ENCODE results near the gene HTT-AS. TPM values are rescaled to one million over a fixed set of nuclear protein-coding genes. Genes with fewer than 3 reads are reported as not detected.

HTT-AS gene
- total and polyA plus RNA-seq, 2 of the 13 experiments (the other 11 are each of a cell fraction or from before 2014, with no cell fraction given) = not detected

- TF ChIP-seq ZC3H13 (CRISPR knock-in tag; IDR thresholded peaks at IDR 0.05) (no peak), AHDC1 (CRISPR knock-in tag; IDR thresholded peaks at IDR 0.05; ENCODE audit: borderline replicate concordance) (no peak), ZNF34 (CRISPR knock-in tag; IDR thresholded peaks at IDR 0.05; ENCODE audit: borderline replicate concordance) (no peak), CAMTA2 (CRISPR knock-in tag; IDR thresholded peaks at IDR 0.05; ENCODE audit: borderline replicate concordance) (no peak), ZBTB34 (CRISPR knock-in tag; IDR thresholded peaks at IDR 0.05) (no peak), ZNF577 (CRISPR knock-in tag; IDR thresholded peaks at IDR 0.05; ENCODE audit: borderline replicate concordance, low read depth) (no peak), JDP2 (CRISPR knock-in tag; IDR thresholded peaks at IDR 0.05; ENCODE audit: borderline replicate concordance) (no peak), ATRX (CRISPR knock-in tag; IDR thresholded peaks at IDR 0.05; ENCODE audit: borderline replicate concordance) (no peak), FOXO4 (CRISPR knock-in tag; conservative IDR thresholded peaks at IDR 0.05) (no peak), ETV6 (CRISPR knock-in tag; conservative IDR thresholded peaks at IDR 0.05) (no peak), ZNF704 (CRISPR knock-in tag; IDR thresholded peaks at IDR 0.05; ENCODE audit: borderline replicate concordance) (no peak)
- peaks cover 8% of the 10 kb centered on the region for H3K79me2 ChIP-seq (ENCODE audit: insufficient read depth, low read length)
- no TSS peak for BruUV-seq (replicated peaks)
- intact Hi-C loops (cut with micrococcal nuclease; ENCODE audit: unreplicated experiment) (no loop called here), in situ Hi-C loops (cut with HindIII; ENCODE audit: extremely low pct_ligation_motif_present, low pct_unique_long_range_greater_than_20kb) (no loop called here)
- H3K4me3 ChIP-seq (replicated peaks in 1 of 3; ENCODE audit: insufficient read depth in 1 of 3, low read depth in 2 of 3, low read length in 3 of 3) = no peak overlapping the region
- H3K27ac ChIP-seq (ENCODE audit: extremely low read length, insufficient read depth, low read length) = no peak overlapping the region
- H3K9me3 ChIP-seq (ENCODE audit: low read length) = no peaks in the 10 kb centered on the region
- ATAC-seq = no peak
- peaks cover 29% of the 10 kb centered on the region for H3K4me1 ChIP-seq (ENCODE audit: insufficient read depth, low read length)
- no peak overlapping the region for H3K4me2 ChIP-seq (ENCODE audit: low read depth, low read length)
- peaks cover 0 to 2% of the 10 kb centered on the region in 2 experiments; a peak in 1 of 5 replicates for H3K27me3 ChIP-seq (ENCODE audit: control insufficient read depth in 1 of 2, insufficient read depth in 2 of 2, low read length in 2 of 2)
- ChIA-PET POLR2A (interaction anchor here (1.2 kb wide), 1 partner anchor 107 kb away, joined by 3 read pairs; the partner anchor contains the start of genes GRK4 and NOP14), CTCF (ENCODE audit: low intra/inter-chr PET ratio, low total read pairs) (no interaction called here)
- H2AFZ ChIP-seq (ENCODE audit: low read length) = no peak overlapping the region
- no peaks in the 10 kb centered on the region for H3K36me3 ChIP-seq (replicated peaks in 1 of 2; ENCODE audit: control insufficient read depth in 1 of 2, insufficient read depth in 2 of 2, low read length in 2 of 2)
- DNase-seq (ENCODE audit: low spot score) = no peak
- no peak for FAIRE-seq
- no peak overlapping the region for H3K9ac ChIP-seq (ENCODE audit: insufficient read depth, low read depth, low read length)
- WGBS (ENCODE audit: low lambda C conversion rate) = 34% methylated on average over 3 of the region's 3 CpGs
- peaks cover 3% of the 10 kb centered on the region; the same call in 1 of the 2 replicates for H4K20me1 ChIP-seq (ENCODE audit: insufficient read depth, low read length)
Measured at GRCh38 chr4:3070709-3071500, 3.4 kb downstream of the HTT-AS start.
